GM21360 (cell line): Measurements from ENCODE around the gene TDRD1.
A peak's percentile ranks its signal among the peaks of the same experiment; 100 is the strongest.

Experiments
- ATAC-seq: cut with Tn5 transposase; IDR thresholded peaks from one replicate; pipeline ENCODE4 v1.9.1; 2021; ENCODE audit warnings: mild to moderate bottlenecking, moderate library complexity; ENCODE audit not compliant: unreplicated experiment

The TDRD1 gene

DNA sequence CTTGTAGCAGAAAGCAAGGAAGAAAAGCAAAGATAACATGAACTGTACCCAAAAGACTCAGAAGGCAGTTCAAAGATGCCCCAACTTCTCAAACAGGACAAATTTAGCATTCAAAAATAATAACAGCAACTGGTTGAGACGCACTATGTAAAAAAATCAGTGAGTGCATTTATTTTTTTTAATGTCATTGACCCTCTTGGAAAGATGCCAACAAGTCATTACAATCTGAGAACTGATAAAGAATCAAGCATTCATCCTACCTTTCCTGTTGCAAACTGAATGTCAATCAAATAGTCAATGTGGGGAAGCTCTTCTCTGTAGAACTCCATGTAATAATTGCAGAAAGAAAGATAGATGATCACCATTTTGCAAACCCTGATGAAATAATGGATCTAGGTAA lies 3.5 kb upstream of the TDRD1 start:
- no peak for ATAC-seq

DNA sequence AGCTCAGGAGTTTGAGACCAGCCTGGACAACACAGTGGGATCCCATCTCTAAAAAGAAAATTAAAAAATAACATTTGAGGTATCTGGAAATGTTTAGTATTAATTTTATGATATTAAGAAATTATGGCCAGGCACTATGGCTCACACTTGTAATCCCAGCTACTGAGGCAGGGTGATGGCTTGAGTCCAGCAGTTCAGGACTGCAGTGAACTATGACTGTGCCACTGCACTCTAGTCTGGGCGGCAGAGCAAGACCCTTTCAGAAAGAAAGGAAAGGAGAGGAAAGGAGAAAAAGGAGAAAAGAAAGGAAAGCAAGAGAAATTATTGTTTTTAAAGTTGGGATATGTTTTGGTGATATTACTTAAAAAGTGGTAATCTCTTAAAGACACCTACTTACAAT lies 2.6 kb upstream of the TDRD1 start:
- ATAC-seq: no peak

DNA sequence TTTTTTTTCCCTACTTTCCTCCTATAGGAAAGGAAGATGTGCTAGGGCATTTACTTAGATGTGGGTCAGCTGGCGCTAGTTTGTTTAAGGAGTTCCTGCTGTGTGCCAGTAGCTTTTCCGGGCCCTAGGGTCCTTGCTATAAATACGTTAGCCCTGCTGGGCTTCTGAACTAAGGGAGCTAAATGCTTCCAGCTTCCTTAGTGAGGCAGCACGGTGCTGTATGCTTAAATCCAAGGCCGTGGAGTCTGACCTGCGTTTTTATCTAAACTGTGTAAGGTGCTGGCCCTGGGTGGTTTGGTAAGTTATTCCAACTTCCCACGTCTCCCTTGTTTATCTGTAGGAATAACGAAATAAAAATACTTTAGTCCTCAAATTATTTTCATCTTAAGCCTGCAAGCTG lies 594 bp downstream of the TDRD1 start:
- no peak for ATAC-seq

DNA sequence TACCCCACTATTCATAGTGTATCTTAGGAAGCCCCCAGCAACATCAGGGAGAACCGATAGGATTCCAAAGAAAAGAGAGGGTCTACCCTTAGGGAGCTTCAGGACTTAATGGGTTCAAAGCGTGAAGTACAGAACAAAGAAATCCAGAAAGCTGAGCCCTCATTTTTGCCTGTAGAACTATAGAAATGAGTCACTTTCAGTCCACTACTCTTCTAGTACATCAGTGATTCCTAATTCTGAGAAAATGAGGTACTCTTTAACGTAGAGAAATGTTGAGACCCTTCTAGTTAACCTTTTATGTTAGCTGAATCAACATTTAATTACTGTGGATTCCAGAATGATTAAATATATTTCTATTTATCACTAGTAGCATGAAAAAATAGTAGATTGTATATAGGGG lies 1.8 kb downstream of the TDRD1 start:
- ATAC-seq: no peak

DNA sequence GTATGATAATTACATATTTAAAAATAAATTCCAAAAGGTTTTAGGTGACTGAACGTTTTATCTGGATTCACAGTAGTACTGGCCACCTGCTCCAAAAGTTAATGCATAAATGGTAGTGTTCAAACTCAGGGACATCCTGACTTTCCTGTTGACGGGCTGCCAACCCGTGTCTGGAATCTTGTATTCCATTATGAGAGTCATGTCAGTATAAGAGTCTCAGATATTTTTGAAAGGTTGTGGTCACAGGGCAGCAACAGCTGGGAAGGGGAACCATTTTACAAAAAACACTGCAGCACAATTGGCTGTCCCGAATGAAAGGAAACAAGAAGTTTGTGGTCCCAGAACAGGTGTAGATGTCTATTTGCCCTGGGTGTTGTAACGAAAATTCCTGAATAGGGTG lies 2.8 kb downstream of the TDRD1 start:
- ATAC-seq: no peak

DNA sequence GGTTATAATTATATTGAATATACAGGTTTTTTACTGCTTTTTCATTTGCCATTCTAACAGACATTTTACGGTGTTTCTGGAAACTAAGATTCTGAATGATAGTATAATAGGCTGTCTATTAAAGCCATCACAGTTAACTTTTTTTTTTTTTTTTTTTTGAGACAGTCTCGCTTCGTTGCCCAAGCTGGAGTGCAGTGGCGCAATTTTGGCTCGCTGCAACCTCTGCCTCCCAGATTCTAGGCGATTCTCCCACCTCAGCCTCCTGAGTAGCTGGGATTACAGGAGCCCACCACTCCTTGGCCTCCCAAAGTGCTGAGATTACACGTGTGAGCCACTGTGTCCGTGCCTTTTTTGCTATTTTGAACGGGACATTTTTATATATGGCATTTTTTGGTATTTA lies 4.4 kb downstream of the TDRD1 start:
- no peak for ATAC-seq

DNA sequence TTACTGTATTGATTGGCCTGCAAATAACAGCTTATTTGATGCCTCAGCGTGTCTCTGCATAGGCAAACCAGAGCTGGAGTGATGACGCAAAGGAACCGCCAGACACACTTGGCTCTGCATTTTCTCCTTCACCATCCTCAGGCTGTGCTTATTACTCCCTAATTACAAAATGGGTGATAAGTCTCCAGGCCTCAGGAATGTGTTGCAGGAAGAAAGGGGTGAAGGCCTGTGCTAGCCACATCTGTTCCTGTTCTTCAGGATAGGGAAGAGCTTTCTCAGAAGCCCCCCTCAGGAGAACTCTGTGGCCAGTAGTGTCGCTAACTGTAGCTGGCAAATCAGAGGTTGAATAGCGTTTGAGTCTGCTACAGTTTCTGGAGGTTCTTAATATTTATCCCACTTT lies 5.1 kb downstream of the TDRD1 start:
- ATAC-seq: no peak

DNA sequence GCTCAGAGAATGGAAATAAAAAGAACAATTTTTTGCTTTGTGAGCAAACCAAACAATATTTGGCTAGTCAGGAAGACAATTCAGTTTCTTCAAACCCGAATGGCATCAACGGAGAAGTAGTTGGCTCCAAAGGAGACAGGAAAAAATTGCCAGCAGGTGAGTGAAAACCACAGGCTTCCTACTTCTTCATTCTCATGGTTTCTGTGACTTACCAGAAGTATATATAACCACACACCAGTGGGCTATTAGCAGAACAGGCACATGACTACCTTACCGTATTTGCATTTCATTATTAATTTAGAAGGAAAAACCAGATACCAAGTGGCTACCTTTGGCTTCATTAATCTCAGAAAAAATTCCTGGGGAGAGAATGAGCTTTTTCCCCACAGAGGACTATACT lies 8.8 kb downstream of the TDRD1 start:
- ATAC-seq: peak; percentile 52

DNA sequence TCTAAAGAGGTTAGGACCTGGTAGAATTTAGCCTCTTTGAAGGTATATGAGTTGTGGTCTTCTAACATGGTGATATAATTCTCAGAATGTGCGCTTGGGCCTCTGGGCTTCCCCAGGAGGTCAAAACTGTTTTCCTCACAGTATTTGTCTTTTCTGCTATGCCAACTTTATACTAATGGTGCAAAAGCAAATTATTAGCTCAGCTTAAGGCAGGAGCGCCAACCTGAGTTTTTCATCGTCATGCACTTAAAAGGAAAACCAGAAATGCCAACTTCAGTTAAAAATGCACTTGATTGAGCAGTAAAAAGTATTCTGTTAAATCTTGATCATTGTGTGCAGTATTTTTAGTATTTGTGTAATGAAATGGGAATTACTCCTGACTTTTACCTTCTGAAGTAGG lies 9.7 kb downstream of the TDRD1 start:
- no peak for ATAC-seq

DNA sequence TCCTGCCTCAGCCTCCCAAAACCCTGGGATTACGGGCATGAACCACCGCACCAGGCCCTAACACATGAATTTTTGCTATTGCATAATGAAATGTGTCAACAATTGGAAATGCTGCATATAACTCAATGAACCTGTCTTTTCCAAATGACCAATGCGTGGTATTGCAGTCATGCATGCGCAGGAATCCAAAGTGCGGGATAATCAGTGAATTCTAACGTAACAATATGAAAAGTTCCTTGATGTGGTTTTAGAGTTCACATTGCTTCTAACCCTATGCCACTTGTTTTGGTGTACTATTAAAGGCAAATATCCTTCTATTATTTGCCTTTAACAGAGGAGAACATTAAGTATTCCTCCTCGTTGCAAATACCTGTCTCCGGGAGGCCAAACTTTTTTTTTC lies 10.5 kb downstream of the TDRD1 start:
- no peak for ATAC-seq

DNA sequence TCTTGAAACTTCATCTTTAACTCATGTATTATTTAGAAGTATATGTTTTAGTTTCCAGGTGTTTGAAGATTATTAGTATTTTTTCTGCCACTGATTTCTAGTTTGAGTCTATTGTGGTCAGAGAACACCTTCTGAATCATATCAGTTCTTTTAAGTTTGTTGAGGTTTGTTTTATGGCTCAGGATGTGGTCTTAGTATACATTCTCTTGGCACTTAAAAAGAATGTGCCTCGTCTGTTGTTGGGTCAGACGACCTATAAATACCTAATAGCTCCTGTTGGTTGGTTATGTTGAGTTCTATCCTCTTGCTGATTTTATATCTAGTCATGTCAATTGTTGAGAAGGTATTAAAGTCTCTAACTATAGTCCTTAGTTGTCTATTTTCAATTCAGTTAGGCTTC lies 15.9 kb downstream of the TDRD1 start:
- ATAC-seq: peak; percentile 91

DNA sequence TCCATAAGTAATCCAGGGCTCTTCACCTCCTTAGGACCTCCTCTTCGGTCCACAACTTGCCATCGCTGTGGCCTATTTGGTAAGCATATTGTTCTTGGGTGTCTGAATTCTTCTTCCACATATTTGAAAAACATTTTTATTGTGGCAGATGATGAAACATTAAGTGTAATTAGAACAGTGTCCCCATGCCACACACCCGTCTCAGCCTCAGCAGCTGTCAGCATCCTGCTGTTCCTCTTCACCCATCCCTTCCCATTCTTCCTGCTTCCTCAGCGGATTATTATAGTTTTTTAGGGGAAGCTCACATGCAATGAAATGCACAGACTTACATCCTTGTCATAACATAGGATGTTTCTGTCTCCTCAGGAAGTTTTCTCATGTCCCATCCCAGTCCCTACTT lies 20.1 kb downstream of the TDRD1 start:
- ATAC-seq: no peak

DNA sequence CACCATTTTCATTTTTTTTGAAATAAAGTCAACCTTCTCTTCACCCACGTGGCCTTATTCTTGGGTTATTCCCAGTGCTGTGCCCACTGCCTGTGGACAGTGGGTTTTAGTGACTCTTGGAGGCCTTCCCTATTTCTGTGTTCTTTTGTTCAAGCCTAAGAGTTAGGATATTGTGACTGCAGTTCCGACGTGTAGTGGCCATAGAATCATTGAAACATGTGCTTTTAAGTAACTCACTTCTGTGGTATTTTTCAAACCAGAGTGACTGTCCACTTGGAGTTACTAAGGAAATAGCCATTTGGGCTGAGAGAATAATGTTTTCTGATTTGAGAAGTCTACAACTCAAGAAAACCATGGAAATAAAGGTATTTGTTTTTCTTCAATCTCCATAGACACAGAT lies 23.7 kb downstream of the TDRD1 start:
- ATAC-seq: no peak

DNA sequence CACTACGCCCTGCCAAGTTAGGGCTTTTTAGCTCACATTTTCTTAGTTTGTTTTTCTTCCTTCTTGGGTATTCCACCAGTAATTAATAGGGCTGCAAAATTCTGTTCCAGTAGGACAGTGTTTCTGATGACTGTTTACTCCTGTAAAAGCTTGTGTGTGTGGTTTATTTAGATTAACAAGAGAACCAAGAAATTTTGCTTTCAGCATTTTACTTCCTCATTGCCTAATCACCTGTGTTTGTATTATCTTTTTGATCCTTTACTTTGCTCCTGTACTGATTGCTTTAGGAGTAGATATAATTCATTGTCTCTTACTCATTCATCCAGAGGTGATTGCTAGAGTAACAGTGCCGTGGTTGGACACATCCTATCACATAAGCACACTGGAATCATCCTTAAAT lies 27.7 kb downstream of the TDRD1 start:
- no peak for ATAC-seq

DNA sequence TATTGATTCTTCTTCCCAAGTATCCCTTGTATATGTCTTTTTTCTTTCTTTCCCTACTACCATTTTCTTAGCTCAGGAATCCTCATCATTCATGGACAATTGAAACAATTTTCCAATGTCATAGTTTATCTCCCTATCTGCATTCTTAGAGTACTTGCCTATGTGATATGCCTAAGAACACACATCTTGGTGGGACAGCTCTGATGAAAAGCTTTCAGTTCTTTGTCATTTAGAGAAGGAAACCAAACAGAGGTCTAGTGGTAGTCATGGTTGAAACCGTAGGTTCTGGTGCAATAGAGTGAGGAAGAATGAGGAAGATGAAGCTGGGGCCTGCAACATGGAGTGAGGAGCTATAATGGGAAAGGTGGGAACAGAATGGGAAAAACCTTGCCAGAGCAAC lies 28.2 kb downstream of the TDRD1 start:
- ATAC-seq: no peak

DNA sequence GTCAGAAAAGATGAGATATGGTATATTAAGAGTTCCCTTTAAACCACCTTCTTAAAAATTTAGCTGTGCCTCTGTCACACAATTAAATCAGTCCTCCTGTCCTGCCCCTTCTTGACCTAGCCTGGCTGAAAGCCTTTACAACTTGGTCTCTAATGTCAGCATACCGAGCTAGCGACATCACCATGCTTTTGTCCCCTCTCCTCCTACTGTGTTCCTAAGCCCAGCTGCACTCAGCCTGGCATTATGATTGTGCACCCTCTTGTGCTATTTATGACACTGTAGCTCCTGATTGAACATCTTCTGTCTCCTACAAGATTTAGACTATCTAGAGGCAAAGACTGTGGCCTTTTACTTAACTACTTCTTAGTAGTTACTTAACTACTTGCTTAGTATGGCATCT lies 29.2 kb downstream of the TDRD1 start:
- ATAC-seq: no peak

DNA sequence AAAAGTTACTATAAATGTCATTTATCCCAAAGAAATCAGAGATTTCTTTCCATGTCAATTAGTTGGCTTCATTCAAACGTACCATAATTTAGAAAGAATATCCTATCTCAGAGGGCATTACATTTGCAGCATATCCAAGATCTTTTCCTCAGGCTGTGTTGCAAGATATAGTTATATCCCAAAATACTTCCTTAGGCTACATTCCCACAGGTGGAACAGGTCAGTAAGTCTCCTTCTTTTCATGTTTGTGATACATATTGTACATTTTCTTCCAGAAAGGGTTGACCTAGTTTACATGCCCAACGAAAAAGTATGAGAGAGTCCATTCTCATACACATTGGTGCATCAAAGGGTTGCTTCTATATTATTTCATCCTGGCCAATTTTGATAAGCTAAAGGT lies 33.0 kb downstream of the TDRD1 start:
- ATAC-seq: no peak

DNA sequence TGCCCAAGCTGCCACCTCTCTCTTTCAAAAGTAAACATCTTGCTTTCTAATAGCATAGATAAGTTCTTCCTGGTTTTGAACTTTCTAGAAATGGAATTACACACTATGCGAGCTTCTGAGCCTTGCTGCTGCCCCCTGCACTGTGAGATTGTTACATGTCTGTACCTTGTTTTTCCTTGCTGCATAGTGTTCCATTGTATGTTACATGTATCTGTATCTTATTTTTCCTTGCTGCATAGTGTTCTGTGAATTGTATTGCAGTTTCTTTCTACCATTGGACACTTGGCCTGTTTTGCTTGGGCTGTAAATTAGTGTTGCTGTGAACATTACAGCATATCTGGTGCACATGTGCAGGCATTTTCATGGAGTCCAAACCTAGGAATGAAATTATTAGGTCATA lies 35.9 kb downstream of the TDRD1 start:
- no peak for ATAC-seq

DNA sequence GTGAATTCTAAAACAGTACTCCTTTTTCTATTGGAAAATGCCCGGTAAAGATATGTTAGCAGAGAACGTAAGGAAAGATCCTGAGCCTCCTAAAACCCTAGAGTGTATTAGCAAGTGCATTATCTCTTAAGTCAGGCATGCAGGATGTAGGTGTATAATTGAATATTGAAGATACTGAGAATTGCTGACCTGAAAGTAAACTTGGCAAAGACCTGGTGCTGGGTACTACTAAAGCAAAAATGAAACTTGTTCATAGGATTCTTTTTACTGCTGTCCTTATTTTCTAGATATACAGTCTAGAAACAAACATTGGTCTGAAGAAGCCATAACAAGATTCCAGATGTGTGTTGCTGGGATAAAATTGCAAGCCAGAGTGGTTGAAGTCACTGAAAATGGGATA lies 41.1 kb downstream of the TDRD1 start:
- no peak for ATAC-seq

DNA sequence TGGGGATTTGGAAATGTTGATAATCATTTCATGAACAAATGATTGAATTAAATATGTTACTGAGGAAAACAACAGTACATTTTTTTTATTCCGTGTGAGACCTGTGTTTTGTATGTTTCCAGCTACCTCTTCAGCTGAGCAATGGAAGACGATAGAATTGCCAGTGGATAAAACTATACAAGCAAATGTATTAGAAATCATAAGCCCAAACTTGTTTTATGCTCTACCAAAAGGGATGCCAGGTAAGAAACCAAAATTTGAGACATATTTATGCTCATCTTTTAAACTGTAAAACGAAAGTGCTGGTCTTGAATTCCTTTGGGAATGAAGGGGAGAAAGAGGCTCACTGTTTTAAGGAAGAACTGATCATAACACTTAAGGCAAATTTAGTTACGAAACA lies 42.1 kb downstream of the TDRD1 start:
- ATAC-seq: no peak

DNA sequence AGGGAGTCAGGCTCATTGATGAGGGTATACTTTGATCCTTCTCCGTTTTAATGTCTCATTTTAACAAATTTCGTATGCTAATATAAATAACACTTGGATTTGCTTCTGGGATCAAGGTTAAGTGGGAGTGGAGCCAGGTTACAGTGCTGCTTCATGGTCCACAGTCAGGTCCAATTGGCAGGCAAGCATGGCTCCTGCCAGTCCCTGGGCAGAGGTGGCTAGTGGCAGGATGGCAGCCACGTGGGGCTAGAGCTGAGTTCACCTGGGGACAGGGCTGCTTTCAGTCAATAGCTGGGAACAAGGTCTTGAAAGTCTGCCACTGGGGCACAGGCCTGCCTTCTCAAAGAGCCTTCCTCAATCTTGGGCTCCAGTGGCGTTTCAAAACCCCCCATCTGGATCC lies 43.9 kb downstream of the TDRD1 start:
- no peak for ATAC-seq

DNA sequence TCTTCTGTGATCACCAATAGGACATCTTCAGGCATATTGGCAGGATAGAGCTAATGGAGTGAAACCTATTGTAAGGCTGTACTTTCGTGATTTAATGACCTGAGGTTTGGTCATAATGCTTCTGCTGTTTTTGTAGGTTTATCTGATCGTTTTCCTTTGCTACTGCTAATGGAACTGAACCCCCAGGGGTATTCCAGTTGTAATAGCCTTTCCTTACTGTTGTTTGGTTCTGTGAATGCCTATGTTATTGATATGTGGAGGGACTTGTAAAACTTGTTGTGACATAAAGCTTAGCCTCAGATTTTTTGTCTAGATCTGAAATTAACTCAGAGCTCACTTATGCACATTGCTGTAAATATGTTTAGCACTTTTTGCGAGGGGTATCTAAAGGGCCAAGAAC lies 49.0 kb downstream of the TDRD1 start:
- no peak for ATAC-seq

DNA sequence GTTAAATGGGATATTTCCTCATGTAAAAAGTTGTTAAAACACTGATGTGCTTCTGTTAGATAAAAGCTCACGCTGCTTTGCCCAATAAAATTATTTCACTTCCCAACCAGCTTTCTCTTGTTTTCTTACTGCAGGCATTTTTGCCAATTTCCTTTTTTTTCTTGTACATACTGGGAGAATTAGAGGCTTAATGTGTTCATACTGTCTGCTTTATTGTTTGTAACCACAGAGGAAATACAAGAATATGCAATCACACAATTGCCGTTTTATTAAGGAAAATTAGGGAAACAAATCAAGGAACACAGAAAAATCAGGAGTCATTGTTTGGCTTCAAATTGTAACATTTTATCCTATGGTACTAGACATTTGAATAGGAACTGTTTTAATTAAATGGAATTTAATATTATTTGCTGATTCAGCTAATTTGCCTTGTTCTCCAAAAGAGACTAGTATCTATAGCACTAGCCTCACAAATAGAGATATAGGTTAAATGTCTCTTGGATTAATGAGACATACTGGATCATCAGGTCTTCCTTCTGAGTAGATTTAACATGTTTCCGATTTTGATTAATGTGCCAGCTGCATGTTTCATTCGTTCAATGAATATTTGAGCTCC lies 53.5 kb downstream of the TDRD1 start:
- no peak for ATAC-seq

DNA sequence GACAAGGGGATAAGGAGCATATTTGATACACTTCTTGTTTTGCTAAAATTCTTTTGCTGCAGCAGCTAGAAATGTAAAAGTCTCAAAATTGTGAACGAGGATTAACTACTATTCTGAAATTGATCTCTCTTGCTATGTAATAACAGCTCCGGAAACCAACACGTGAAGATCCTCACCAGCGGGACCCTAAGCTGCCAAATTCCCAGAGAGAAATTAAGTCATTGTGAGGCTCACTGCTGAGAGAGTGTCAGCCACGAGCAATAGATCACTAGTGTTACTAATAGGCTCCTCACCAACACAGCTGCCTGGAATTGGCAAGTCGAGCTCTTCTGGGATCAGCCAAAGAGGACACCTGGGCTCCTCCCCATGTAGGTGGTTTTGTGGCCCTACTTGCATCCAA lies 54.3 kb downstream of the TDRD1 start:
- ATAC-seq: no peak
